Ishikawa (cell line): ENCODE data around the gene DRD3.

Experiments used
- EGR1 ChIP-seq: IDR thresholded peaks from 2 replicates; pipeline ENCODE4 v1.6.1; 2012
- EP300 ChIP-seq: IDR thresholded peaks from 2 replicates; pipeline ENCODE4 v1.6.1; 2012; ENCODE audit warnings: borderline replicate concordance
- REST ChIP-seq: IDR thresholded peaks from 2 replicates; pipeline ENCODE4 v1.6.1; 2012; ENCODE audit warnings: low read depth, mild to moderate bottlenecking
- TAF1 ChIP-seq: IDR thresholded peaks from 2 replicates; pipeline ENCODE4 v1.6.1; 2012; ENCODE audit warnings: low read depth, mild to moderate bottlenecking
- TEAD4 ChIP-seq: IDR thresholded peaks from 2 replicates; pipeline ENCODE4 v1.6.1; 2012
- YY1 ChIP-seq: IDR thresholded peaks from 2 replicates; pipeline ENCODE4 v1.6.1; 2012; ENCODE audit warnings: low read depth

DNA sequence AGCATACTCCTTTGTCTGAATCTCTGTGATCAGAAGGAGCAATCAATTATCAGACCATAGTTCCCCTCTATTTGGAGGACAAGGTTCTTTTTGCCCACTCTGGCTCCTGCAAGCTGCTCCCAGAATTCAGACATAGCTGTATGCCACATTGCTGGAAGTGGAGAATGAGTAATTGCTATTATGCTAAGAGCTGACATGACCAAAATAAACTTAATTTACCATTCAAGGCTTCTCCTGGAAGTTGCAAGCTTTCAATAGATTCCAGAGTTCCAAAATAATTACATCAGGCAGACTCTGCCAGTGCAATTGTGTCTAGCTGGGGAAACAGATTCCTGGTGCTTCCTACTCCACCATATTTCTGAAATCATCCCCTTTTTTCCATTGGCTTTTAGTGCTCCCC lies 7.6 kb upstream of the DRD3 start:
- TF ChIP-seq EP300 = no peak
- no peak for TF ChIP-seq REST
- TF ChIP-seq EGR1 = no peak
- no peak for TF ChIP-seq TAF1
- TF ChIP-seq YY1 = no peak
- TF ChIP-seq TEAD4 = no peak
